PC-9 (cell line): ENCODE results near the gene GAD1.

Experiments used
- EZH2 ChIP-seq: fragments of 200-600 bp; sonication (generic); IDR thresholded peaks from 2 replicates; pipeline ENCODE4 v1.8.0; 2017; ENCODE audit warnings: antibody characterized with exemption, low read depth
- TF ChIP-seq, protein P1 (sequence below): fragments of 200-600 bp; sonication (generic); conservative IDR thresholded peaks from 2 replicates; pipeline ENCODE4 v1.6.1; 2017; ENCODE audit warnings: mixed run types, antibody characterized with exemption, mild to moderate bottlenecking, moderate library complexity

DNA sequence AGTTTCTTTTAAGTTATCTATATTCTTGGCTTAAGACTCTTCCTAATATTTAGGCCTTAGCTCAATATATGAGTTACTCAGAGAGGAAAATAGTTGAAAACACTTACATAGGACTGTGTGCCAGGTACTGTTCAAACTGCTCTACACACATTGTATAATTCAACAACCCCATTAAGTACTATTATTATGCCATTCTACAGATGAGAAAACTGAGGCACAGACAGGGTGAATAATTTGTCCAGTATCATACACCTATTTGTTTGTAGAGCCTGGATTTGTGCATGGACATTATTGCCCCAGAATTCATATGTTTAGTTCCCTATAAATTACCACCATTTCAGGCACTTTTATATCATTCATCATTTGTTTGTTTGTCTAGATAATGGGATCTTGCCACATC is 17.7 kb upstream of the GAD1 start:
- no peak for TF ChIP-seq EZH2
- TF ChIP-seq, protein P1, sequence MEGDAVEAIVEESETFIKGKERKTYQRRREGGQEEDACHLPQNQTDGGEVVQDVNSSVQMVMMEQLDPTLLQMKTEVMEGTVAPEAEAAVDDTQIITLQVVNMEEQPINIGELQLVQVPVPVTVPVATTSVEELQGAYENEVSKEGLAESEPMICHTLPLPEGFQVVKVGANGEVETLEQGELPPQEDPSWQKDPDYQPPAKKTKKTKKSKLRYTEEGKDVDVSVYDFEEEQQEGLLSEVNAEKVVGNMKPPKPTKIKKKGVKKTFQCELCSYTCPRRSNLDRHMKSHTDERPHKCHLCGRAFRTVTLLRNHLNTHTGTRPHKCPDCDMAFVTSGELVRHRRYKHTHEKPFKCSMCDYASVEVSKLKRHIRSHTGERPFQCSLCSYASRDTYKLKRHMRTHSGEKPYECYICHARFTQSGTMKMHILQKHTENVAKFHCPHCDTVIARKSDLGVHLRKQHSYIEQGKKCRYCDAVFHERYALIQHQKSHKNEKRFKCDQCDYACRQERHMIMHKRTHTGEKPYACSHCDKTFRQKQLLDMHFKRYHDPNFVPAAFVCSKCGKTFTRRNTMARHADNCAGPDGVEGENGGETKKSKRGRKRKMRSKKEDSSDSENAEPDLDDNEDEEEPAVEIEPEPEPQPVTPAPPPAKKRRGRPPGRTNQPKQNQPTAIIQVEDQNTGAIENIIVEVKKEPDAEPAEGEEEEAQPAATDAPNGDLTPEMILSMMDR: no peak
